Mononuclear cell (primary cell): ENCODE measurements around the gene RP9. TPM values are rescaled to one million over a fixed set of nuclear protein-coding genes. Genes with fewer than 3 reads are reported as not detected.

ENCODE experiments used
- H3K27me3 ChIP-seq: 2 replicates; pipeline ENCODE4 v1.6.0; 2011; ENCODE audit warnings: low read length, control low read depth; ENCODE audit not compliant: insufficient read depth
- H3K4me1 ChIP-seq: 2 replicates; pipeline ENCODE4 v1.5.1; 2011; ENCODE audit warnings: mild to moderate bottlenecking, low read length, control low read depth; ENCODE audit not compliant: insufficient read depth
- H3K4me3 ChIP-seq: 2 replicates; pipeline ENCODE4 v1.5.1; 2011; ENCODE audit warnings: mild to moderate bottlenecking, low read length, moderate library complexity
- H3K9me3 ChIP-seq: 2 replicates; pipeline ENCODE4 v1.5.1; 2011; ENCODE audit warnings: low read depth, mild to moderate bottlenecking, control low read depth, low read length
- total RNA-seq: library from RNA; depleted of rRNA; stranded (reverse); fragments of >200 nt; gene quantifications from one replicate; pipeline ENCODE4 v1.2.3, GENCODE V29; 2012

RP9 gene
- total RNA-seq, 1 donor: 9.4 TPM

GRCh38 chr7:33061282-33061937, 47.8 kb downstream of the RP9 start:
- peak overlapping the region; percentile 93 for H3K4me3 ChIP-seq
- no peaks in the 10 kb centered on the region for H3K9me3 ChIP-seq
- H3K27me3 ChIP-seq: no peaks in the 10 kb centered on the region
- peaks cover 32% of the 10 kb centered on the region for H3K4me1 ChIP-seq

- H3K4me1 ChIP-seq: peaks cover 43% of the 10 kb centered on the region
- no peak overlapping the region for H3K4me3 ChIP-seq
- no peaks in the 10 kb centered on the region for H3K9me3 ChIP-seq
- H3K27me3 ChIP-seq: no peaks in the 10 kb centered on the region
Measured at GRCh38 chr7:33059635-33060034, 49.6 kb downstream of the RP9 start.

- H3K4me1 ChIP-seq: peaks cover 55% of the 10 kb centered on the region
- H3K9me3 ChIP-seq: no peaks in the 10 kb centered on the region
- no peaks in the 10 kb centered on the region for H3K27me3 ChIP-seq
- no peak overlapping the region for H3K4me3 ChIP-seq
Measured at GRCh38 chr7:33055158-33055557, 54.0 kb downstream of the RP9 start.

GRCh38 chr7:33054261-33054964, 54.8 kb downstream of the RP9 start:
- H3K4me1 ChIP-seq: peaks cover 56% of the 10 kb centered on the region
- H3K4me3 ChIP-seq: no peak overlapping the region
- H3K9me3 ChIP-seq: no peaks in the 10 kb centered on the region
- H3K27me3 ChIP-seq: no peaks in the 10 kb centered on the region

DNA sequence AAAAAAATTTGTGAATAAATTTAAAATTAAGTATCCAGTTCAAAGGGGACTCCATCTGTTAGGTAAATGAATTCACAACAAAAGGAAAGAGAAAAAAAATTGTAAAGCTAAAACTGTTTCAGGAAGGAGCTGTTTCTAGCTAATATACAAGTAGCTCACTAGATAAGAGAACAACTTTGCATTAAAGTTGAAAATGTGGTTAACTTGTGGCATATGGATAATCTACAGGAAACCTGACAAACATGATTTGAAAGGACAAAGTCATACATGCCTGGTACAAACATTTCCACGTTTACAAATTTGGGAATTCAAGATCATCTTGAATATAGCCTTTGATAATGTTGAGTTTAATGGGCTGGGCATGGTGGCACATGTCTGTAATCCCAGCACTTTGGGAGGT, 55.5 kb downstream of the RP9 start:
- H3K4me1 ChIP-seq: peaks cover 55% of the 10 kb centered on the region
- no peaks in the 10 kb centered on the region for H3K9me3 ChIP-seq
- no peak overlapping the region for H3K4me3 ChIP-seq
- H3K27me3 ChIP-seq: no peaks in the 10 kb centered on the region

- Histone ChIP-seq H3K4me1 (peaks cover 64% of the 10 kb centered on the region), H3K27me3 (no peaks in the 10 kb centered on the region), H3K4me3 (peak overlapping the region; percentile 8), H3K9me3 (no peaks in the 10 kb centered on the region)
Measured at GRCh38 chr7:33050535-33051318, 58.5 kb downstream of the RP9 start.

- Histone ChIP-seq H3K4me3 (no peak overlapping the region), H3K9me3 (no peaks in the 10 kb centered on the region), H3K4me1 (peaks cover 44% of the 10 kb centered on the region), H3K27me3 (no peaks in the 10 kb centered on the region)
Measured at GRCh38 chr7:33048704-33049103, 60.5 kb downstream of the RP9 start.

GRCh38 chr7:33048257-33048656, 60.9 kb downstream of the RP9 start:
- Histone ChIP-seq H3K4me3 (no peak overlapping the region), H3K27me3 (no peaks in the 10 kb centered on the region), H3K9me3 (no peaks in the 10 kb centered on the region), H3K4me1 (peaks cover 45% of the 10 kb centered on the region)

- H3K9me3 ChIP-seq: no peaks in the 10 kb centered on the region
- H3K27me3 ChIP-seq: no peaks in the 10 kb centered on the region
- peaks cover 41% of the 10 kb centered on the region for H3K4me1 ChIP-seq
- H3K4me3 ChIP-seq: no peak overlapping the region
Measured at GRCh38 chr7:33044986-33045385, 64.2 kb downstream of the RP9 start.

Other genes starting within 250 kb of the RP9 start
- 169 TPM for gene KBTBD2, start 217.6 kb downstream of the RP9 start, total RNA-seq
- 1.2 TPM for gene FKBP9, start 152.0 kb downstream of the RP9 start, total RNA-seq
- gene NT5C3A, start 46.6 kb downstream of the RP9 start, total RNA-seq: 122 TPM
- gene BBS9, start 20.2 kb upstream of the RP9 start, total RNA-seq: 29.5 TPM